Upper lobe of left lung (tissue), 4 donors: Measurements from ENCODE around the gene LRRC8B.

Experiments
- CTCF ChIP-seq, 6 experiments: fragments of 450-650 bp in 4 of 6; fragments of 200-600 bp in 2 of 6; sonication (generic) in 2 of 6; IDR thresholded peaks; one replicate each; pipeline ENCODE4 v1.5.1; 2016 to 2019; ENCODE audit warnings: antibody characterized with exemption in 6 of 6
- EP300 ChIP-seq, 4 donors: sonication (generic); formaldehyde crosslinking; IDR thresholded peaks; one replicate each; pipeline ENCODE4 v1.5.1; 2017; ENCODE audit warnings: antibody characterized with exemption in 4 of 4, control low read depth in 2 of 4
- POLR2AphosphoS5 ChIP-seq, 2 donors: sonication (generic); formaldehyde crosslinking; IDR thresholded peaks; one replicate each; pipeline ENCODE4 v1.5.1; 2017; ENCODE audit warnings: antibody characterized with exemption in 2 of 2

GRCh38 chr1:89547563-89548116, 23.0 kb downstream of the LRRC8B start:
- TF ChIP-seq CTCF (IDR thresholded peaks at IDR 0.05) (no peak), POLR2AphosphoS5 (IDR thresholded peaks at IDR 0.05) (no peak), EP300 (IDR thresholded peaks at IDR 0.05) (no peak)
